ENCODE data around the gene HAUS8. TPM values are rescaled to one million over a fixed set of nuclear protein-coding genes. Genes with fewer than 3 reads are reported as not detected.

Gene HAUS8
- total RNA-seq, 1 experiment from 2014 or later = 9.8 TPM

DNA sequence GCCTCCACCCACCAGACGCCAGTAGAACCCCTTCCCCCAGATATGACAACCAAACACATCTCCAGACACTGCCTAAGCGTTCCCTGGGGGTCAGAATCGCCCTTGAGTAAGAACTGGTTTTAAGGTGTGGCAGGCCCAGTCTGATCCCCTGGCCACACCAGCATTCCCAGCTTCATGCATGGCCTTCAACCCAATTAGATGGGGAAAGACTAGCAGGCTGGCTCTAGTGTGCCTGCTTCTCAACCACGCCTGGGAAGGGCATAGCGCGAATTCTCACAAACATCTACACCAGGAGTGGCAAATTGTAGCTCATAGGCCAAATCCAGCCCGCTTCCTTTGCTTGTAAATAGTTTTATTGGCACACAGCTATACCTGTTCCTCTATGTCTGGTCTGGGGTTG is 13.6 kb downstream of the HAUS8 start:
- H3K27me3 ChIP-seq = no peaks in the 10 kb centered on the region
- no peak overlapping the region for H3K4me3 ChIP-seq
- DNase-seq = no peak
- H3K9me3 ChIP-seq = 0 out of 2 replicates have a peak, but pooled peaks cover 2% of the 10 kb centered on the region
- peaks cover 65% of the 10 kb centered on the region for H3K36me3 ChIP-seq

- Histone ChIP-seq H3K9me3 (0 out of 2 replicates have a peak, but pooled peaks cover 2% of the 10 kb centered on the region), H3K27me3 (no peaks in the 10 kb centered on the region), H3K36me3 (peaks cover 60% of the 10 kb centered on the region), H3K4me3 (no peak overlapping the region)
- DNase-seq = no peak
Observed at GRCh38 chr19:17061205-17061604, 14.0 kb downstream of the HAUS8 start.

DNA sequence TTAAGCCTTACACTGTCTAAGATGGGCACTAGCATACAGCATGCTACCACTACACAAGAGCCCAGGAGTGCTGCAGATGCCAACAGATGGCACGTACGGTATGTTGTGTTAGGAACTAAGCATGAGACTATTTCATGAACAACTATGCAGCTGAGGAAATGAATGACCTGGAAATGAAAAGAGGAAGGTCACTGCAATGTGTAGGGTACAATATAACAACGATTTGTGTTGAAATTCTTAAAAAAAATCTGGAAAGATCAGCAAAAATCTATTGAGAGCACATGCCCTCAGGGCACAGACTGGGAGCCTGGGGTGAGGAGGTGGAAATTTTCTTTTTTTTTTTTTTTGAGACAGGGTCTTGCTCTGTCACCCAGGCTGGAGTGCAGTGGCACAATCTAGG is 14.4 kb downstream of the HAUS8 start:
- Histone ChIP-seq H3K36me3 (peaks cover 57% of the 10 kb centered on the region), H3K9me3 (0 out of 2 replicates have a peak, but pooled peaks cover 2% of the 10 kb centered on the region), H3K4me3 (no peak overlapping the region), H3K27me3 (no peaks in the 10 kb centered on the region)
- DNase-seq = no peak

GRCh38 chr19:17058236-17058635 is 17.0 kb downstream of the HAUS8 start:
- Histone ChIP-seq H3K9me3 (no peaks in the 10 kb centered on the region), H3K36me3 (peaks cover 50% of the 10 kb centered on the region), H3K27me3 (no peaks in the 10 kb centered on the region), H3K4me3 (no peak overlapping the region)
- DNase-seq = no peak

GRCh38 chr19:17055636-17056035 is 19.6 kb downstream of the HAUS8 start:
- H3K4me3 ChIP-seq = no peak overlapping the region
- no peaks in the 10 kb centered on the region for H3K9me3 ChIP-seq
- no peaks in the 10 kb centered on the region for H3K27me3 ChIP-seq
- peaks cover 60% of the 10 kb centered on the region for H3K36me3 ChIP-seq
- DNase-seq = no peak

DNA sequence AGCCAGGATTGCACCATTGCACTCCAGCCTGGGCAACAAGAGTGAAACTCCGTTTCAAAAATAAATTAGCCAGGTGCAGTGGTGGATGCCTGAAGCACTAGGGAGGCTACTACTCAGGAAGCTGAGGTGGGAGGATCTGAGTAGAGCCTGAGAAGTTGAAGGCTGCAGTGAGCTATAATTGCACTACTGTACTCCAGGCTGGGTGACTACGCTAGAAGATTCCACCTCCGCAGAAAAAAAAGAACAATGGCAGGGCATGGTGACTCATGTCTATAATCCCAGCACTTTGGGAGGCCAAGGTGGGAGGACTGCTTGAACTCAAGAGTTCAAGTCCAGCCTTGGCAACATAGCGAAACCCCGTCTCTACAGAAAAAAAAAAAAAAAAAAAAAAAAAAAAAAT is 20.5 kb downstream of the HAUS8 start:
- Histone ChIP-seq H3K27me3 (no peaks in the 10 kb centered on the region), H3K36me3 (peaks cover 63% of the 10 kb centered on the region), H3K9me3 (no peaks in the 10 kb centered on the region), H3K4me3 (no peak overlapping the region)
- no peak for DNase-seq

GRCh38 chr19:17052439-17052838 is 22.8 kb downstream of the HAUS8 start:
- no peaks in the 10 kb centered on the region for H3K9me3 ChIP-seq
- peaks cover 60% of the 10 kb centered on the region for H3K36me3 ChIP-seq
- DNase-seq = no peak

DNA sequence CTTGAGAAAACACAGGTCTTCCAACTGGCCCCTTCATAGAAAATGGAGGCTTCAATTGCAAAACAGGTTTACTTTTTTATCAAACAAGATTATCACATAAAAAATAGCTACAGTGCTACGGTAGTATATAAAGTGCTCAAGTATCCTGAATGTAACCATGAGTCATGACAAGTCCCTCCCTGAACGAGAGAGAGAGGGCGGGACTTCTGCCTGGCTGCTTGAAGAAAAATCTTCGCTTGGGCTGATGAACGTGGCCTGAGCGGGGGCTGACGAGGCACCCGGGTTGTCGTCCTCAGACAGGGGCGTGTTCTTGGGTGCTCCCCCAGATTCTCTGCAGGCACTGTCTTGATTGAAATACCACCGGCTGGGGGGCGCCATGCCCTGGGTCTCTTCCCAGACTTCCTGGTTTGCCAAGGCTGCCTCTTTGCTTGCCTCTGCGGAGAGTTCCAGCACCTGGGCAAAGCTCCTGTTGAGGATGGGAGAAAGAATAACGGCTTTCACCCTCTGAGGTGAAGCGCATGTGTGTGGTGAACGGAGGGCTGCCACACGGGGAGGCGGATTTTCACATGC is 25.5 kb downstream of the HAUS8 start:
- Histone ChIP-seq H3K36me3 (peaks cover 51% of the 10 kb centered on the region), H3K27me3 (no peaks in the 10 kb centered on the region), H3K4me3 (no peak overlapping the region), H3K9me3 (no peaks in the 10 kb centered on the region)
- no peak for DNase-seq

More at GRCh38 chr19:17052439-17052838, 22.8 kb downstream of the HAUS8 start:
- no peak overlapping the region for H3K4me3 ChIP-seq
- no peaks in the 10 kb centered on the region for H3K27me3 ChIP-seq

DNA sequence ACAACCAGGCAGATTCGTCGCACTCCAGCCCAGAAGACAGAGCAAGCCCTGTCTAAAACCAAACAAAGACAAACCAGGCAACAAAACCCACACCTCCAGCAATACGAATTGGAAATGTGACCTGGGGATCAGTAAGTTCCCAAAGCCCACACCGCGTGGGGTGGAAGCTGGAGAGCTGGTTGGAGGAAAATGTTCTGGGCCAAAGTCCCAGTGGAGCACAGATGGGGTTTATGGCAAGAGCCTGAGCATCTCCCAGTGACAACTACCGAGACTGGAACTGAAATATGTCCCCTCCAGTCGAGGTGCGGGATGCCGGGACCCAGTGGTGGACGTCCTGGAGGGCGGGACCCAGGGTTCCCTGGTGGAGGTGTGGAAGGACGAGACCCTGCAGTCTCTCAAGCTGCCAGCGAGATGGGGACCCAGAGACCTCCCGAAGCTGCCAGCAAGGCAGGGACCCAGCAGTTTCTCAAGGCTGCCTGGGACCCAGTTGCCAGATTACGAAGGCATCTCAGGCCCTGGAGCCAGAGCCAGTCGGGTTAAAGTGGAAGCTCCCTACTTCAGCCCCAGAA is 26.3 kb downstream of the HAUS8 start:
- peaks cover 47% of the 10 kb centered on the region for H3K36me3 ChIP-seq
- no peaks in the 10 kb centered on the region for H3K9me3 ChIP-seq
- no peak overlapping the region for H3K4me3 ChIP-seq
- H3K27me3 ChIP-seq = no peaks in the 10 kb centered on the region
- no peak for DNase-seq

- H3K9me3 ChIP-seq = no peaks in the 10 kb centered on the region
- no peak overlapping the region for H3K4me3 ChIP-seq
- H3K27me3 ChIP-seq = no peaks in the 10 kb centered on the region; the same call in 1 of the 2 replicates
- DNase-seq = no peak
- H3K36me3 ChIP-seq = peaks cover 24% of the 10 kb centered on the region
Observed at GRCh38 chr19:17045907-17046502, 29.2 kb downstream of the HAUS8 start.

DNA sequence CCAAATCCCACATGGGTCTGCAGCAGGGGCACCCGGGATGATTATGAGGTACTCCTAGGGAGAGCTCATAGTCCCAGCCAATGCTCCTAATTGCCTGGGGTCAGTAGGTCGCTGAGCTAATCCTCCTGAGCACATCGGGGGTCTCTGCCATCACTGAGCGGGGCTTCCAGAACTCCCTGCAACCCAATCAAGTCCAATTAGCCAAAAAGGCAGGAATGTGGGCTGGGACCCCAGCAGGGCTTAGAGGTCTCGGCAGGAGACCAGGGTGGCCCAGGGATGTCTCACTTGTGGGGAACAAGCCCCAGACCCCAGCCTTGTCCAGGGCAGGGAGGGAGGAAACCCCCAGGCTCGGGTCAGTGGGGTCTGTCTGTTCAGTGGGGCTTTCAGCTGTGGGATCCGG is 31.5 kb downstream of the HAUS8 start:
- Histone ChIP-seq H3K4me3 (no peak overlapping the region), H3K9me3 (no peaks in the 10 kb centered on the region), H3K27me3 (no peaks in the 10 kb centered on the region; the same call in 1 of the 2 replicates), H3K36me3 (peaks cover 1% of the 10 kb centered on the region)
- no peak for DNase-seq

- H3K27me3 ChIP-seq = no peaks in the 10 kb centered on the region; the same call in 1 of the 2 replicates
- no peaks in the 10 kb centered on the region for H3K36me3 ChIP-seq
- H3K9me3 ChIP-seq = no peaks in the 10 kb centered on the region
- no peak for DNase-seq
- no peak overlapping the region for H3K4me3 ChIP-seq
Observed at GRCh38 chr19:17041976-17042375, 33.3 kb downstream of the HAUS8 start.

DNA sequence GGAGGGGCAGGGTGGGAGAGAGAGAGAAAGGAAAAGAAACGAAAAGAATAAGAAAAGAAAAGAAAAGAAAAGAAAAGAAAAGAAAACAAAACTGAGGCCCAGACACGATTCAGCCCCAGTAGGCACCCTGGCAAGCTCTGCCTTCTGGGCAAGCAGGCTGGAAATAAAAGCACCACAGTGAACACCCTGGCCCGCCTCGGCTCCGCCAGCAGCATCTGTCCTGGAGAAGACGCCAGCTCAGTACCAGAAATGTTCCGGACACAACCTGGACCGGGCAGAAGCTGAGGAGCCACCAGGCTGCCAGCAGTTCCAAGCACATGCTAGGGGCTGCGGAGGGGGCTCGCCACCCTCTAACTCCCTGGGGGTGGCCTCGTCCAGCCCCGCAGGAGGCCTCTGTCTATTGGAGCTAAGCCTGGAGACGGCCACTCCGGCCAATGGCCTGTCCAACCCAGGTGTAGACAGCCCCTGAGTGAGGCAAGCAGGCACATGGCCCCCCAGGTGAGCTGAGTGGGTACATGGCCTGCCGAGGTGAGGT is 37.2 kb downstream of the HAUS8 start:
- H3K27me3 ChIP-seq = no peaks in the 10 kb centered on the region; the same call in 1 of the 2 replicates
- no peaks in the 10 kb centered on the region for H3K9me3 ChIP-seq
- H3K4me3 ChIP-seq = no peak overlapping the region
- DNase-seq = no peak
- no peaks in the 10 kb centered on the region for H3K36me3 ChIP-seq

- Histone ChIP-seq H3K36me3 (no peaks in the 10 kb centered on the region), H3K9me3 (no peaks in the 10 kb centered on the region), H3K4me3 (no peak overlapping the region), H3K27me3 (no peaks in the 10 kb centered on the region; the same call in 1 of the 2 replicates)
- DNase-seq = no peak
Observed at GRCh38 chr19:17037184-17037583, 38.1 kb downstream of the HAUS8 start.

GRCh38 chr19:17036640-17037039 is 38.6 kb downstream of the HAUS8 start:
- Histone ChIP-seq H3K4me3 (no peak overlapping the region), H3K36me3 (no peaks in the 10 kb centered on the region), H3K9me3 (no peaks in the 10 kb centered on the region), H3K27me3 (no peaks in the 10 kb centered on the region; the same call in 1 of the 2 replicates)
- DNase-seq = no peak

DNA sequence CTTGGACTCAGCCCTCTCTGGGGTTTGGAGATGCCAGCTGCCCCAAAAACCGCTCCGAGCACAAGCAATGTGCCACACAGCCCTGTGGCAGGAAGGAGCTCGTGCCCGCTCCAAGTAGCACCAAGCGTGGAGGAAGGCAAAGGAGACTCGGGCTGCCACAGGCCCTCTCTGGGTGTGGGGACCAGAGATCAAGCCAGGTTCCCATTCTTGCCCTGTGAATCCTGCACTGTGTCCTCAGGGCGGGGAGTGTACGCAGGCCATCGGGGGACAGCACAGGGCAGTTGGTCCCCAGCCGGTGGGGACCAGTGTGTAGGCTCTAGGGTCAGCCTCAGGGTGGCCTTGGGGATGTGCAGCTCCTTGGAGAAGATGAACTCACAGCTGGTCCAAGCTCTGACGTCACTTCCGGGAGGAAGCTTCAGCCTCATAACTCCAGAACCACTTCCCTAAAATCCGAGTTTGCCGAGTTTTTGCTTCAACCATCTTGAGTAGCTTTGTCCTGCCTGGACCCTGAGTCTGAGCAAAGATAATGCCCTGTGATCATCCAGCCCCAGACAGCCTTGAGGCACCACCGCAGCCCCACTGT is 39.3 kb downstream of the HAUS8 start:
- no peak for DNase-seq

DNA sequence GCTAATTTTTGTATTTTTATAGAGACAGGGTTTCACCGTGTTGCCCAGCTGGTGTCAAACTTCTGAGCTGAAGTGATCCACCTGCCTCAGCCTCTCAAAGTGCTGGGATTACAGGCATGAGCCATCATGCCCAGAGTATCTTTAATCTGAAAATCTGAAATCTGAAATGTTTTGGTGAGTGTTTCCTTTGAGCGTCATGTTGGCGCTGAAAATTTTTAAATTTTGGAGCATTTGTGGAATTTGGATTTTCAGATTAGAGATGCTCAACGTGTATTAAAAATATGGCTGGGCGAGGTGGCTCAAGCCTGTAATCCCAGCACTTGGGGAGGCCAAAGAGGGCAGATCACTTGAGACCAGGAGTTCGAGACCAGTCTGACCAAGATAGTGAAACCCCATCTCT is 43.5 kb downstream of the HAUS8 start:
- Histone ChIP-seq H3K9me3 (no peaks in the 10 kb centered on the region), H3K36me3 (no peaks in the 10 kb centered on the region), H3K4me3 (no peak overlapping the region), H3K27me3 (peaks cover 11% of the 10 kb centered on the region)
- no peak for DNase-seq

More for the DNA sequence above, 39.3 kb downstream of the HAUS8 start:
- no peak overlapping the region for H3K4me3 ChIP-seq
- H3K27me3 ChIP-seq = no peaks in the 10 kb centered on the region
- no peaks in the 10 kb centered on the region for H3K36me3 ChIP-seq
- H3K9me3 ChIP-seq = no peaks in the 10 kb centered on the region
